Pancreas (tissue), 10 donors: ENCODE measurements around the gene PANK1. TPM values are rescaled to one million over a fixed set of nuclear protein-coding genes. Genes with fewer than 3 reads are reported as not detected.

Experiments used
- ATAC-seq, 4 donors: fragments of 200-7000 bp; cut with Tn5 transposase; one replicate each; pipeline versions ENCODE4 v1.8.0 to v1.9.1; 2020; ENCODE audit warnings: mild to moderate bottlenecking in 4 of 4, moderate library complexity in 4 of 4
- DNase-seq, 6 donors: peaks; one replicate each; pipeline ENCODE4 v3.0.0-alpha.2; 2020
- FAIRE-seq: peaks from 2 replicates; lab custom pipeline; 2012; peaks lifted over from hg19 to GRCh38; lab: Jason Lieb, UNC
- H3K27ac ChIP-seq, 4 donors: fragments of 200-600 bp; sonication (generic); 1 replicate in 3 of 4; 2 replicates in 1 of 4; pipeline versions ENCODE4 v1.5.0 to v1.8.0; 2020
- H3K27me3 ChIP-seq, 4 donors: fragments of 200-600 bp; one replicate each; pipeline ENCODE4 v1.8.0; 2021
- H3K36me3 ChIP-seq, 3 donors: fragments of 200-600 bp; sonication (generic) in 1 of 3; one replicate each; pipeline versions ENCODE4 v1.5.0 to v1.8.0; 2020 to 2021
- H3K4me1 ChIP-seq, 3 donors: fragments of 200-600 bp; one replicate each; pipeline ENCODE4 v1.8.0; 2021
- H3K4me3 ChIP-seq, 4 donors: fragments of 200-600 bp; sonication (generic) in 2 of 4; one replicate each; pipeline versions ENCODE4 v1.5.0 to v1.8.0; 2020 to 2021
- H3K9me3 ChIP-seq, 4 donors: fragments of 200-600 bp; one replicate each; pipeline ENCODE4 v1.8.0; 2021
- WGBS, 2 donors: extraction: QIAGEN DNeasy Blood & Tissue Kit; methylation state at CpG; one replicate each; pipeline ENCODE4 v1.1.7; 2013; 5-methylcytosine and 5-hydroxymethylcytosine counted together
- intact Hi-C, 3 donors: fragments of 100-400 bp; cut with DNase I; formaldehyde crosslinking; loops; one replicate each; pipeline versions ENCODE4 v1.11.1 to v1.14.2; 2022
- polyA plus RNA-seq, 2 donors: library from polyadenylated mRNA; stranded (reverse); fragments of 200-250 nt; gene quantifications; one replicate each; pipeline ENCODE4 v1.2.3, GENCODE V29; 2013
- total RNA-seq, 6 donors: library from RNA; stranded (reverse); fragmentation: NEBNext Ultra II Directional in 4 of 6; extraction: Animal tissue kit (Norgen Biotek cat#: 25700) in 4 of 6; gene quantifications; one replicate each; pipeline versions ENCODE4 v1.2.1 to v1.2.4, GENCODE V29; 2021 to 2023
- TF ChIP-seq, protein P1 (sequence below), 4 donors: fragments of 200-600 bp; sonication (generic) in 3 of 4; IDR thresholded peaks; one replicate each; pipeline versions ENCODE4 v1.5.0 to v1.8.0; 2021; ENCODE audit warnings: antibody characterized with exemption in 4 of 4
- donor health status: healthy with polysubstance abuse.
- donor health status: DM: no; HTN: no; CAD: no; lungs with moderate emphysema.
- donor health status: DM: no; HTN: no; CAD: no.
- donor health status: control.
- donor health status: control.
- donor health status: Bipolar disorder and iron deficiency.
- donor health status: DM: yes; HTN: yes; CAD: no.
- donor health status: DM: no; HTN: no; CAD: no.
- donor health status: DM: no; HTN: no; CAD: no.
- donor health status: DM: yes; HTN: yes; CAD: no.

The PANK1 gene
- total and polyA plus RNA-seq, 8 donors: 0.46 to 3.5 (median 2.3) TPM

DNA sequence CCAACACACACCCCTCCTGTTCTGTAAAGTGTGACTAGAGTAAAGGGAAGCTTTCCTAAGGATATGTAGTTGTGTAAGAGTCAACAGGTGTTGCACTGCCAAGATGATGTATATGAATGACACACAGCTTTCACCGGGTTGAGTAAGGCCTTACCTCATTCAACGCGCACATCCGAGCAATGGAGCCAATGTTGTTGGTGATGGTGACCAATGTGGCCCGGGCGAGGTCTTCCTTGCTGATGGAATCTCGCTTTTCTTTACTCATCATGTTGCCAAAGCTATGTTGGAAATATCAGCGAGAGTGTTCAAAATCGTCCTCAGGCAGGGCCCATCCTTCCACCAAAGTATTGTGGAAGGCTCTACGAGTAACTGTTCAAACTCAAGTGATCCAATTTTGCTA is 52.0 kb downstream of the PANK1 start:
- TF ChIP-seq, protein P1, sequence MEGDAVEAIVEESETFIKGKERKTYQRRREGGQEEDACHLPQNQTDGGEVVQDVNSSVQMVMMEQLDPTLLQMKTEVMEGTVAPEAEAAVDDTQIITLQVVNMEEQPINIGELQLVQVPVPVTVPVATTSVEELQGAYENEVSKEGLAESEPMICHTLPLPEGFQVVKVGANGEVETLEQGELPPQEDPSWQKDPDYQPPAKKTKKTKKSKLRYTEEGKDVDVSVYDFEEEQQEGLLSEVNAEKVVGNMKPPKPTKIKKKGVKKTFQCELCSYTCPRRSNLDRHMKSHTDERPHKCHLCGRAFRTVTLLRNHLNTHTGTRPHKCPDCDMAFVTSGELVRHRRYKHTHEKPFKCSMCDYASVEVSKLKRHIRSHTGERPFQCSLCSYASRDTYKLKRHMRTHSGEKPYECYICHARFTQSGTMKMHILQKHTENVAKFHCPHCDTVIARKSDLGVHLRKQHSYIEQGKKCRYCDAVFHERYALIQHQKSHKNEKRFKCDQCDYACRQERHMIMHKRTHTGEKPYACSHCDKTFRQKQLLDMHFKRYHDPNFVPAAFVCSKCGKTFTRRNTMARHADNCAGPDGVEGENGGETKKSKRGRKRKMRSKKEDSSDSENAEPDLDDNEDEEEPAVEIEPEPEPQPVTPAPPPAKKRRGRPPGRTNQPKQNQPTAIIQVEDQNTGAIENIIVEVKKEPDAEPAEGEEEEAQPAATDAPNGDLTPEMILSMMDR (IDR thresholded peaks at IDR 0.05): no peak
- no peak overlapping the region for H3K4me3 ChIP-seq
- no peaks in the 10 kb centered on the region for H3K4me1 ChIP-seq
- intact Hi-C loops: no loop called here
- H3K27me3 ChIP-seq: no peaks in the 10 kb centered on the region
- no peak overlapping the region for H3K27ac ChIP-seq
- H3K9me3 ChIP-seq: no peaks in the 10 kb centered on the region
- WGBS, 2 donors: 93% methylated on average over 10 of the region's 10 CpGs
- DNase-seq (no peak), ATAC-seq (no peak), FAIRE-seq (no peak)
- no peaks in the 10 kb centered on the region for H3K36me3 ChIP-seq

DNA sequence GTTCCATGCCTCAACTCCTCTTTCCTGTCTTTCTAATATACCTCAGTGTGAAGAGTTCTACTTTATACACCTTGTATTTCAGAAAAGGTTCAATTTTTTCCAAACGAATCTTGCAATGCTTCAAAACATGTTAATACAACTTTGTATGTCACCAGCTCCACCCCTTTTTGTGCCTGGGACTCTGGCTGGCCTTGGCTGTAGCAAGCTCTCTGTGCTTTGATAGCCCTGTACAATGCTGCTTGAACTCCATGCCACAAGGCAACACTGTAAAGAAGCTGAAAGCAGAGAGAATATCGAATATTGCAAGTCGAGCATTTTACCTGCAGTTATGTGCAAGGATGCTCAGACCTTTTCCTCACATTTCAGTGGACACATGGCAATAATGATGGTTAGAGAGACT is 52.5 kb downstream of the PANK1 start:
- Histone ChIP-seq H3K4me1 (no peaks in the 10 kb centered on the region), H3K27me3 (no peaks in the 10 kb centered on the region), H3K9me3 (no peaks in the 10 kb centered on the region), H3K36me3 (no peaks in the 10 kb centered on the region), H3K27ac (no peak overlapping the region), H3K4me3 (no peak overlapping the region)
- intact Hi-C loops: no loop called here
- peak in 1 of 4 donors; percentile 46 for ATAC-seq
- TF ChIP-seq, protein P1 (IDR thresholded peaks at IDR 0.05): no peak
- DNase-seq: no peak
- 82 to 86% methylated on average over 3 of the region's 3 CpGs for WGBS, 2 donors
- FAIRE-seq: no peak

DNA sequence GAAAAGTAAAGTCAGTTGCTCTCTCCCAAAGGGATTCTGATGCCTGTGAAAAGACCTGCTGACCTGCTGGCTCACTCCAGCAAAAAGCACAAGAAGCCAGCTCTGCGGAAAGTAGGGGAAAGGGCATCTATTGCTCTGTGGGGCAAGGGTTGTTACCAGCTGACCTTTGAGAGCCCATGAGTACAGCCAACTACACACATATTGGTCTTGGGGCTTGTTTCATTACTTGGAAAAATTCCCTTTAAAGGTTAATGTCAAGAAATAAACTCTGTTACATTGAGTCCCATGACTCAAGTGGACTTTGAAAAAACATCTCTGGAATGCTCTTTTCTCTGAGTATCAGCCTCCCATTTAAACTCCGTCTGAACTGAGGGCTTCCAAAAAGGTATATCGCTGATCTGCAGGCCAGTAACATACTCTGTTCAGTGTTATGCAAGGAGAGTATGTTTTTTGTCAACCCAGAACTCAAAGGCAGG is 53.2 kb downstream of the PANK1 start:
- Histone ChIP-seq H3K27me3 (no peaks in the 10 kb centered on the region), H3K4me3 (no peak overlapping the region), H3K4me1 (no peaks in the 10 kb centered on the region), H3K27ac (peak overlapping the region in 1 of 4 donors; percentile 33), H3K9me3 (no peaks in the 10 kb centered on the region), H3K36me3 (no peaks in the 10 kb centered on the region)
- peak in 3 of 4 donors; percentile 34 to 81 (median 55) for ATAC-seq
- peak in 1 of 6 donors; percentile 45 for DNase-seq
- 78 to 81% methylated on average over 3 of the region's 3 CpGs for WGBS, 2 donors
- TF ChIP-seq, protein P1 (IDR thresholded peaks at IDR 0.05): no peak
- no peak for FAIRE-seq
- intact Hi-C loops: no loop called here

DNA sequence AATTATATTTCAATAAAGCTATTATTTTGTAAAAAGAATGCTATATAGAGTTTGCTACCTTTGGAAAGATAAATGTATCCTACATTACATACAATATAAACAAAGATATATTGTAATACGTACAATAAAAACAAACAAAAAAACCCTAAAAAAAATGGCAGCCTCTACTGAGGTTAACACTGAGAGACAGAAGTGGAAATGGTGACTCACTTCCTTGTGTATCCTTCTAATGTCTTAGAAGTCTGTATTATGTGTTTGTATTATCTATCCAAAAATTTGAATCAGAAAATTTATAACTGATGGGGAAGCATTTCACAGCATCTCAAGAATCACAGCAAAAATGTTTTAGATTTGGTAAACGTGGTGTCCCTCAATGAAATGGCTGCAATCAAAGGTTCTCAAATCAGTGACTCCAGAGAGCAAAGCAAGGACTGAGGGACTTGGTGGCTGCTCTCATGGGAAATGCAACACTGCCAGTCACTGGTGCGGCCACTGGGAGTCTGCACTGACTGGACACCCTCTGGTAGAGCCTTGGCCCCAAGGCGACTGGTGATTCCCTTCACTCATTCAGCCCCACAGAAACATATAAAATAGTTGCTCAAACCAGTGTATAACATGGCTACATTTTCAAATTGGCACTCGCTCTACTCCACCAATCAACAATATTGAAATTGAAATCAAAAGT is 53.8 kb downstream of the PANK1 start:
- DNase-seq (peak in 2 of 6 donors; percentile 17 to 24), ATAC-seq (peak in 3 of 4 donors; percentile 11 to 64 (median 41)), FAIRE-seq (no peak)
- Histone ChIP-seq H3K36me3 (no peaks in the 10 kb centered on the region), H3K27ac (peak overlapping the region in 1 of 4 donors; percentile 33), H3K4me3 (no peak overlapping the region), H3K27me3 (no peaks in the 10 kb centered on the region), H3K9me3 (no peaks in the 10 kb centered on the region), H3K4me1 (no peaks in the 10 kb centered on the region)
- TF ChIP-seq, protein P1 (IDR thresholded peaks at IDR 0.05): no peak
- intact Hi-C loops: no loop called here
- WGBS, 2 donors: 87 to 88% methylated on average over 5 of the region's 5 CpGs

DNA sequence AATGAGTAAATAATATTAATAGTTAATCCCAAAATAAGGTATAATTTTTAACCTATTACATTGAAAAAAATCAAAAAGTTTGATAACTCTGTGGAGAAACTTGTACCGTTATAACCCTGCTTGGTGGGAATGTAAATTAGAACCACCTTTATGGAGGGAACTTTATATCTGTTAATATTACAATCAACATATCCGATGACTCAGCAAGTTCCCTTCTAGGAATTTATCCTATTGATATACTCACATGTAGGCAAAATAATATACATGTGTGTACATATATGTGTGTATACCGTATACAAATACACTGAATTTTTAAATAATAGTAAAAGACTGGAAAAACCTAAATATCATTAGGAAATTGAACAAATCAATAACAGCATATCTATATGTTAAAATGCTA is 54.7 kb downstream of the PANK1 start:
- H3K4me1 ChIP-seq: no peaks in the 10 kb centered on the region
- DNase-seq: no peak
- H3K36me3 ChIP-seq: no peaks in the 10 kb centered on the region
- H3K4me3 ChIP-seq: no peak overlapping the region
- no peak for ATAC-seq
- 81 to 82% methylated on average over 3 of the region's 3 CpGs for WGBS, 2 donors
- intact Hi-C loops: no loop called here
- H3K9me3 ChIP-seq: no peaks in the 10 kb centered on the region
- no peak overlapping the region for H3K27ac ChIP-seq
- TF ChIP-seq, protein P1 (IDR thresholded peaks at IDR 0.05): no peak
- FAIRE-seq: no peak
- H3K27me3 ChIP-seq: no peaks in the 10 kb centered on the region
